ENCODE results near the gene LCAT. TPM values are rescaled to one million over a fixed set of nuclear protein-coding genes. Genes with fewer than 3 reads are reported as not detected.

LCAT gene
- total and polyA plus RNA-seq, 4 donors = 45.7 to 201 (median 113) TPM

DNA sequence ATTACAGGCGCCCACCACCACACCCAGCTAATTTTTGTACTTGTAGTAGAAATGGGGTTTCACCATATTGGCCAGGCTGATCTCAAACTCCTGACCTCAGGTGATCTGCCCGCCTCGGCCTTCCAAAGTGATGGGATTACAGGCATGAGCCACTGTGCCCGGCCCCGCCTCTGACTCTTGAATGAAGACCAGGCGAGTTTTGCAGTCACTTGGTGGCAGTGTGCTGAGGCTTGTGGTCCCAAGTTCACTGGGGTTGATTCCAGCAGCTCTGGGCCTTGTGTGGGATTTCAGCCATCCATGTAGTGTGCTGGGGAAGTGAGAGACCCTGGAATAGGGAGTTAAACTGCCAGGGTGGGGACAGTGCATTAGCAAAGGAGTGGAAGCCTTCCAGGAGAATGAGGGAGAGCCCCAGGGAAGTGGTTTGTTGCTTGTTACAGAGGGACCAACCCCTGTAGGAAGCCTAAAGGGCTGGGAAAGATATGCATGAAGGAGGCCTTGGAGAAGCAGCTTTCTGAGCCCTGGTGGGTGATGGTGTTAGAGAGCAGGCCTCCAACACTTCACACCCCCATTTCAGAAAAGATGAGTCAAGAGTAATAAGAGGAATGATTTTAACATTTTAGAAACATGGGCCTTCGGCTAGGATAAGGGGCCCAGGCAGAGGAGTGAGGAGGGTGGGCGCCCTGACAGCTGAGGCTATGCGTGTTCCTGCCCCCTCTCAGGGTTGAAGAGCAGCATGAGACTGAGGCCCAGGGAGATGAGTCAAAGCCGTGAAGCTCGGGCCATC, 36.3 kb downstream of the LCAT start:
- H3K9ac ChIP-seq (ENCODE audit: low read depth in 1 of 2, low read length in 2 of 2) = no peak overlapping the region
- 69% methylated on average over 11 of the region's 11 CpGs for WGBS
- H3K9me3 ChIP-seq (ENCODE audit: control insufficient read depth in 4 of 4, low read length in 3 of 4) = no peaks in the 10 kb centered on the region
- no peaks in the 10 kb centered on the region for H3K27me3 ChIP-seq (ENCODE audit: control insufficient read depth in 4 of 4, insufficient read depth in 4 of 4, low read length in 3 of 4)
- TF ChIP-seq RXRA (IDR thresholded peaks at IDR 0.05) (peak; percentile 70 to 81), HNF4A (conservative IDR thresholded peaks at IDR 0.05) (peak; percentile 55 to 72), NR2F2 (IDR thresholded peaks at IDR 0.05) (no peak), HNF4G (IDR thresholded peaks at IDR 0.05) (no peak), RAD21 (IDR thresholded peaks at IDR 0.05) (peak; percentile 30 to 32), JUND (IDR thresholded peaks at IDR 0.05) (peak in 1 of 2 donors; percentile 52), SP1 (IDR thresholded peaks at IDR 0.05) (peak; percentile 12), YY1 (IDR thresholded peaks at IDR 0.05) (peak; percentile 46)
- no peak for DNase-seq (ENCODE audit: low spot score)
- H3K36me3 ChIP-seq (ENCODE audit: control insufficient read depth in 4 of 4, insufficient read depth in 3 of 4, low read depth in 1 of 4, low read length in 3 of 4) = peaks cover 0 to 27% (median 16%) of the 10 kb centered on the region in 4 donors
- H3K4me1 ChIP-seq (ENCODE audit: control insufficient read depth in 4 of 4, insufficient read depth in 4 of 4, low read length in 3 of 4) = peaks cover 0 to 27% (median 20%) of the 10 kb centered on the region in 4 donors
- H3K4me3 ChIP-seq (ENCODE audit: low read depth in 1 of 3, low read length in 3 of 3) = no peak overlapping the region
- H3K27ac ChIP-seq (ENCODE audit: low read depth in 1 of 2, low read length in 2 of 2) = peak overlapping the region; percentile 6 to 23

- no peak for DNase-seq (ENCODE audit: low spot score)
- no peak overlapping the region for H3K4me3 ChIP-seq (ENCODE audit: low read depth in 1 of 3, low read length in 3 of 3)
- no peak for TF ChIP-seq NR2F2 (IDR thresholded peaks at IDR 0.05)
- TF ChIP-seq YY1 (IDR thresholded peaks at IDR 0.05) = no peak
- TF ChIP-seq RXRA (IDR thresholded peaks at IDR 0.05) = no peak
- TF ChIP-seq, protein P1, sequence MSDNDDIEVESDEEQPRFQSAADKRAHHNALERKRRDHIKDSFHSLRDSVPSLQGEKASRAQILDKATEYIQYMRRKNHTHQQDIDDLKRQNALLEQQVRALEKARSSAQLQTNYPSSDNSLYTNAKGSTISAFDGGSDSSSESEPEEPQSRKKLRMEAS (IDR thresholded peaks at IDR 0.05) = no peak
- no peak for TF ChIP-seq HNF4A (conservative IDR thresholded peaks at IDR 0.05)
- 83% methylated on average over 4 of the region's 4 CpGs for WGBS
- H3K27me3 ChIP-seq (ENCODE audit: control insufficient read depth in 4 of 4, insufficient read depth in 4 of 4, low read length in 3 of 4) = no peaks in the 10 kb centered on the region
- H3K27ac ChIP-seq (ENCODE audit: low read depth in 1 of 2, low read length in 2 of 2) = no peak overlapping the region
- H3K36me3 ChIP-seq (ENCODE audit: control insufficient read depth in 4 of 4, insufficient read depth in 3 of 4, low read depth in 1 of 4, low read length in 3 of 4) = peaks cover 0 to 4% (median under 1%) of the 10 kb centered on the region in 4 donors
- no peaks in the 10 kb centered on the region for H3K9me3 ChIP-seq (ENCODE audit: control insufficient read depth in 4 of 4, low read length in 3 of 4)
- no peak overlapping the region for H3K9ac ChIP-seq (ENCODE audit: low read depth in 1 of 2, low read length in 2 of 2)
- H3K4me1 ChIP-seq (ENCODE audit: control insufficient read depth in 4 of 4, insufficient read depth in 4 of 4, low read length in 3 of 4) = peaks cover 1 to 24% (median 18%) of the 10 kb centered on the region in 4 donors
Observed at GRCh38 chr16:67902831-67903230, 41.1 kb downstream of the LCAT start.

DNA sequence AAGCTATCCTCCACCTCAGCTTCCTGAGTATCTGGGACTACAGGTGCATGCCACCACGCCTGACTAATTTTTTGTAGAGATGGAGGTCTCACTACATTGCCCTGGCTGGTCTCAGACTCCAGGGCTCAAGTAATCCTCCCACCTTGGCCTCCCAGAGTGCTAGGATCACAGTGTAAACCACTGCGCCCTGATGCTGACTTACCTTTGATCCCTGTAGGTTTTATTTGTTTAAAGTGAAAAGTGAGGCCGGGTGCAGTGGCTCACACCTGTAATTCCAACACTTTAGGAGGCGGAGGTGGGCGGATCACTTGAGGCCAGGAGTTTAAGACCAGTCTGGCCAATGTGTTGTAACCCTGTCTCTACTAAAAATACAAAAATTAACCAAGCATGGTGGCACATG, 42.2 kb downstream of the LCAT start:
- TF ChIP-seq RXRA (IDR thresholded peaks at IDR 0.05) = peak in 1 of 2 donors; percentile 17
- TF ChIP-seq, protein P2, sequence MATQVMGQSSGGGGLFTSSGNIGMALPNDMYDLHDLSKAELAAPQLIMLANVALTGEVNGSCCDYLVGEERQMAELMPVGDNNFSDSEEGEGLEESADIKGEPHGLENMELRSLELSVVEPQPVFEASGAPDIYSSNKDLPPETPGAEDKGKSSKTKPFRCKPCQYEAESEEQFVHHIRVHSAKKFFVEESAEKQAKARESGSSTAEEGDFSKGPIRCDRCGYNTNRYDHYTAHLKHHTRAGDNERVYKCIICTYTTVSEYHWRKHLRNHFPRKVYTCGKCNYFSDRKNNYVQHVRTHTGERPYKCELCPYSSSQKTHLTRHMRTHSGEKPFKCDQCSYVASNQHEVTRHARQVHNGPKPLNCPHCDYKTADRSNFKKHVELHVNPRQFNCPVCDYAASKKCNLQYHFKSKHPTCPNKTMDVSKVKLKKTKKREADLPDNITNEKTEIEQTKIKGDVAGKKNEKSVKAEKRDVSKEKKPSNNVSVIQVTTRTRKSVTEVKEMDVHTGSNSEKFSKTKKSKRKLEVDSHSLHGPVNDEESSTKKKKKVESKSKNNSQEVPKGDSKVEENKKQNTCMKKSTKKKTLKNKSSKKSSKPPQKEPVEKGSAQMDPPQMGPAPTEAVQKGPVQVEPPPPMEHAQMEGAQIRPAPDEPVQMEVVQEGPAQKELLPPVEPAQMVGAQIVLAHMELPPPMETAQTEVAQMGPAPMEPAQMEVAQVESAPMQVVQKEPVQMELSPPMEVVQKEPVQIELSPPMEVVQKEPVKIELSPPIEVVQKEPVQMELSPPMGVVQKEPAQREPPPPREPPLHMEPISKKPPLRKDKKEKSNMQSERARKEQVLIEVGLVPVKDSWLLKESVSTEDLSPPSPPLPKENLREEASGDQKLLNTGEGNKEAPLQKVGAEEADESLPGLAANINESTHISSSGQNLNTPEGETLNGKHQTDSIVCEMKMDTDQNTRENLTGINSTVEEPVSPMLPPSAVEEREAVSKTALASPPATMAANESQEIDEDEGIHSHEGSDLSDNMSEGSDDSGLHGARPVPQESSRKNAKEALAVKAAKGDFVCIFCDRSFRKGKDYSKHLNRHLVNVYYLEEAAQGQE (IDR thresholded peaks at IDR 0.05) = no peak
- H3K4me3 ChIP-seq (ENCODE audit: low read depth in 1 of 3, low read length in 3 of 3) = no peak overlapping the region
- no peaks in the 10 kb centered on the region for H3K9me3 ChIP-seq (ENCODE audit: control insufficient read depth in 4 of 4, low read length in 3 of 4)
- WGBS = 63% methylated on average over 5 of the region's 5 CpGs
- H3K36me3 ChIP-seq (ENCODE audit: control insufficient read depth in 4 of 4, insufficient read depth in 3 of 4, low read depth in 1 of 4, low read length in 3 of 4) = peaks cover 0 to 4% (median under 1%) of the 10 kb centered on the region in 4 donors
- DNase-seq (ENCODE audit: low spot score) = no peak
- no peak overlapping the region for H3K27ac ChIP-seq (ENCODE audit: low read depth in 1 of 2, low read length in 2 of 2)
- H3K9ac ChIP-seq (ENCODE audit: low read depth in 1 of 2, low read length in 2 of 2) = no peak overlapping the region
- peaks cover 1 to 17% (median 10%) of the 10 kb centered on the region in 4 donors for H3K4me1 ChIP-seq (ENCODE audit: control insufficient read depth in 4 of 4, insufficient read depth in 4 of 4, low read length in 3 of 4)
- no peaks in the 10 kb centered on the region for H3K27me3 ChIP-seq (ENCODE audit: control insufficient read depth in 4 of 4, insufficient read depth in 4 of 4, low read length in 3 of 4)

All from liver (tissue), 9 donors.